Upper lobe of left lung (tissue), 6 donors: Measurements from ENCODE around the gene ST7. TPM values are rescaled to one million over a fixed set of nuclear protein-coding genes. Genes with fewer than 3 reads are reported as not detected.
A peak's percentile ranks its signal among the peaks of the same experiment; 100 is the strongest.

Experiments
- ATAC-seq, 2 donors: fragments of 200-7000 bp; cut with Tn5 transposase; one replicate each; pipeline ENCODE4 v1.9.1; 2022; ENCODE audit warnings: mild to moderate bottlenecking in 2 of 2, moderate library complexity in 2 of 2; ENCODE audit not compliant: low FRiP score in 2 of 2
- DNase-seq, 2 donors: peaks; one replicate each; pipeline ENCODE4 v3.0.0-alpha.2; 2019 to 2020
- H3K27ac ChIP-seq, 4 donors: fragments of 200-600 bp; sonication (generic); one replicate each; pipeline ENCODE4 v1.5.1; 2016 to 2019
- H3K27me3 ChIP-seq, 4 donors: fragments of 200-600 bp; sonication (generic); one replicate each; pipeline ENCODE4 v1.5.1; 2017 to 2019
- H3K36me3 ChIP-seq, 4 donors: fragments of 200-600 bp; sonication (generic); one replicate each; pipeline ENCODE4 v1.5.1; 2016 to 2019
- H3K4me1 ChIP-seq, 4 donors: fragments of 200-600 bp; sonication (generic); one replicate each; pipeline ENCODE4 v1.5.1; 2018 to 2019
- H3K4me3 ChIP-seq, 4 donors: fragments of 200-600 bp; sonication (generic); one replicate each; pipeline ENCODE4 v1.5.1; 2017 to 2019; ENCODE audit warnings: mild to moderate bottlenecking in 2 of 4, moderate library complexity in 1 of 4
- H3K9me3 ChIP-seq, 4 donors: fragments of 200-600 bp; sonication (generic); one replicate each; pipeline ENCODE4 v1.5.1; 2018 to 2019
- EP300 ChIP-seq, 4 donors: sonication (generic); formaldehyde crosslinking; IDR thresholded peaks; one replicate each; pipeline ENCODE4 v1.5.1; 2017; ENCODE audit warnings: antibody characterized with exemption in 4 of 4, control low read depth in 2 of 4
- POLR2A ChIP-seq, 4 donors: fragments of 450-650 bp; IDR thresholded peaks; one replicate each; pipeline ENCODE4 v1.5.1; 2016 to 2017; ENCODE audit warnings: antibody characterized with exemption in 4 of 4, mild to moderate bottlenecking in 2 of 4
- POLR2AphosphoS5 ChIP-seq, 2 donors: sonication (generic); formaldehyde crosslinking; IDR thresholded peaks; one replicate each; pipeline ENCODE4 v1.5.1; 2017; ENCODE audit warnings: antibody characterized with exemption in 2 of 2
- WGBS, 2 donors: methylation state at CpG; one replicate each; pipeline ENCODE4 v1.1.5; 2017 to 2018; 5-methylcytosine and 5-hydroxymethylcytosine counted together
- total RNA-seq, 6 donors: library from RNA; depleted of rRNA in 4 of 6; stranded (reverse); fragments of >200 nt in 4 of 6; gene quantifications; one replicate each; pipeline versions ENCODE4 v1.1.0 to v1.2.1, GENCODE V29; 2016 to 2021
- TF ChIP-seq, protein P1 (sequence below), 6 experiments: fragments of 450-650 bp in 4 of 6; fragments of 200-600 bp in 2 of 6; sonication (generic) in 2 of 6; IDR thresholded peaks; one replicate each; pipeline ENCODE4 v1.5.1; 2016 to 2019; ENCODE audit warnings: antibody characterized with exemption in 6 of 6
- donor health status: DM: no; HTN: no; CAD: no; lungs with moderate emphysema.
- donor health status: DM: no; HTN: yes; CAD: no; lungs with severe emphysema.

The ST7 gene
- total RNA-seq, 6 donors from 2014 or later = 36.0 to 135 (median 73.4) TPM

GRCh38 chr7:117122536-117122935 is 169.2 kb downstream of the ST7 start:
- no peak overlapping the region for H3K27ac ChIP-seq
- no peaks in the 10 kb centered on the region for H3K36me3 ChIP-seq
- H3K4me1 ChIP-seq = peaks cover 11 to 21% (median 16%) of the 10 kb centered on the region in 4 donors
- DNase-seq = no peak
- H3K27me3 ChIP-seq = no peaks in the 10 kb centered on the region
- no peak overlapping the region for H3K4me3 ChIP-seq
- no peak for TF ChIP-seq POLR2A (IDR thresholded peaks at IDR 0.05)
- H3K9me3 ChIP-seq = no peaks in the 10 kb centered on the region
- no peak for ATAC-seq

DNA sequence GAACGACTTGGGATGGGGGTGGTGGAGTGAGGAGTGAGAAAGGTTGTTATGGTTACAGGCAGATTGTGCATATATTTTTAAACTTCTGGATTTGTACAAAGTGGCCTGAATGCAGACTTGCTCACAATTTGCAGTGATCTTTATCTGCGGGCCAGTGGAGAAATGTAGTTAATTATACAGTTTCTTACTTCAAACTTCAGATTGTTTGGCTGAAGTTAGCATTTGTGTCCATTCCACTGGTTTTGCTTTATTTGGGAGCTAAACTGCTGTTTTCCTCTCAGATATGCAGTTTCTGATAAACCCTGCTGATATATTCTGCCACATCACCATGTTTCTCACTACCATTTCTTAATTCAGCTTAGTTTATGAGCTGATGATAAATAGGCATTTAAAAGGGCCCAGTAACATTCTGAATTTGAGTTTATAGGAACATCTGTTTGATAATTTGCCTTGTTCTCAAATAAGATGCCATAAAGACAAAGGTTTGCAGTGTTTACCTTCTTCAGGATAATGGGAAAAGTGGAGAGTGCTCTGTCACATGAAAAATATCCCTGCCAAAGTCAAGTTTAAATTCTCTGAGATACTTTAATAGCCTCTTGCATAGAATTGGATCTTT is 170.1 kb downstream of the ST7 start:
- H3K4me1 ChIP-seq = peaks cover 11 to 21% (median 16%) of the 10 kb centered on the region in 4 donors
- H3K27me3 ChIP-seq = no peaks in the 10 kb centered on the region
- 84 to 88% methylated on average over 2 of the region's 2 CpGs for WGBS, 2 donors
- ATAC-seq (no peak), DNase-seq (no peak)
- no peaks in the 10 kb centered on the region for H3K9me3 ChIP-seq
- TF ChIP-seq EP300 (IDR thresholded peaks at IDR 0.05) (no peak), POLR2AphosphoS5 (IDR thresholded peaks at IDR 0.05) (no peak), POLR2A (IDR thresholded peaks at IDR 0.05) (no peak)
- TF ChIP-seq, protein P1, sequence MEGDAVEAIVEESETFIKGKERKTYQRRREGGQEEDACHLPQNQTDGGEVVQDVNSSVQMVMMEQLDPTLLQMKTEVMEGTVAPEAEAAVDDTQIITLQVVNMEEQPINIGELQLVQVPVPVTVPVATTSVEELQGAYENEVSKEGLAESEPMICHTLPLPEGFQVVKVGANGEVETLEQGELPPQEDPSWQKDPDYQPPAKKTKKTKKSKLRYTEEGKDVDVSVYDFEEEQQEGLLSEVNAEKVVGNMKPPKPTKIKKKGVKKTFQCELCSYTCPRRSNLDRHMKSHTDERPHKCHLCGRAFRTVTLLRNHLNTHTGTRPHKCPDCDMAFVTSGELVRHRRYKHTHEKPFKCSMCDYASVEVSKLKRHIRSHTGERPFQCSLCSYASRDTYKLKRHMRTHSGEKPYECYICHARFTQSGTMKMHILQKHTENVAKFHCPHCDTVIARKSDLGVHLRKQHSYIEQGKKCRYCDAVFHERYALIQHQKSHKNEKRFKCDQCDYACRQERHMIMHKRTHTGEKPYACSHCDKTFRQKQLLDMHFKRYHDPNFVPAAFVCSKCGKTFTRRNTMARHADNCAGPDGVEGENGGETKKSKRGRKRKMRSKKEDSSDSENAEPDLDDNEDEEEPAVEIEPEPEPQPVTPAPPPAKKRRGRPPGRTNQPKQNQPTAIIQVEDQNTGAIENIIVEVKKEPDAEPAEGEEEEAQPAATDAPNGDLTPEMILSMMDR (IDR thresholded peaks at IDR 0.05) = no peak
- no peak overlapping the region for H3K4me3 ChIP-seq
- no peak overlapping the region for H3K27ac ChIP-seq
- no peaks in the 10 kb centered on the region for H3K36me3 ChIP-seq

- peak overlapping the region in 1 of 4 donors; percentile 42 for H3K27ac ChIP-seq
- no peaks in the 10 kb centered on the region for H3K36me3 ChIP-seq
- ATAC-seq (peak; percentile 78 to 86), DNase-seq (peak in 1 of 2 donors; percentile 92)
- no peaks in the 10 kb centered on the region for H3K27me3 ChIP-seq
- 27 to 49% methylated on average over 4 of the region's 4 CpGs for WGBS, 2 donors
- no peak overlapping the region for H3K4me3 ChIP-seq
- TF ChIP-seq, protein P1 (IDR thresholded peaks at IDR 0.05) = no peak
- no peak for TF ChIP-seq POLR2A (IDR thresholded peaks at IDR 0.05)
- TF ChIP-seq POLR2AphosphoS5 (IDR thresholded peaks at IDR 0.05) = peak in 1 of 2 donors; percentile 47
- no peak for TF ChIP-seq EP300 (IDR thresholded peaks at IDR 0.05)
- H3K9me3 ChIP-seq = no peaks in the 10 kb centered on the region
- H3K4me1 ChIP-seq = peaks cover 8 to 13% (median 11%) of the 10 kb centered on the region in 4 donors
Observed at GRCh38 chr7:117124591-117125220, 171.4 kb downstream of the ST7 start.

GRCh38 chr7:117126676-117127075 is 173.4 kb downstream of the ST7 start:
- DNase-seq (no peak), ATAC-seq (no peak)
- Histone ChIP-seq H3K4me1 (peaks cover 8 to 13% (median 11%) of the 10 kb centered on the region in 4 donors), H3K27ac (no peak overlapping the region), H3K27me3 (no peaks in the 10 kb centered on the region), H3K9me3 (no peaks in the 10 kb centered on the region), H3K4me3 (no peak overlapping the region), H3K36me3 (no peaks in the 10 kb centered on the region)
- WGBS, 2 donors = 71 to 85% methylated on average over 1 of the region's 1 CpG
- TF ChIP-seq POLR2AphosphoS5 (IDR thresholded peaks at IDR 0.05) = no peak
- no peak for TF ChIP-seq EP300 (IDR thresholded peaks at IDR 0.05)
- TF ChIP-seq, protein P1 (IDR thresholded peaks at IDR 0.05) = no peak
- TF ChIP-seq POLR2A (IDR thresholded peaks at IDR 0.05) = no peak

- no peaks in the 10 kb centered on the region for H3K9me3 ChIP-seq
- no peak overlapping the region for H3K27ac ChIP-seq
- no peak overlapping the region for H3K4me3 ChIP-seq
- no peaks in the 10 kb centered on the region for H3K36me3 ChIP-seq
- TF ChIP-seq, protein P1 (IDR thresholded peaks at IDR 0.05) = peak in 5 of 6 experiments; percentile 44 to 78 (median 71)
- no peak for TF ChIP-seq POLR2A (IDR thresholded peaks at IDR 0.05)
- H3K4me1 ChIP-seq = peaks cover 8 to 13% (median 11%) of the 10 kb centered on the region in 4 donors
- 15 to 18% methylated on average over 2 of the region's 2 CpGs for WGBS, 2 donors
- DNase-seq (peak in 1 of 2 donors; percentile 38), ATAC-seq (peak in 1 of 2 donors; percentile 71)
- no peaks in the 10 kb centered on the region for H3K27me3 ChIP-seq
Observed at GRCh38 chr7:117127585-117128168, 174.4 kb downstream of the ST7 start.
